SIG-M5 (cell line): ENCODE measurements around the gene ABCA10.

Experiments used
- DNase-seq: peaks from one replicate; lab custom pipeline; 2025; lab: John Stamatoyannopoulos, UW

The ABCA10 gene

DNA sequence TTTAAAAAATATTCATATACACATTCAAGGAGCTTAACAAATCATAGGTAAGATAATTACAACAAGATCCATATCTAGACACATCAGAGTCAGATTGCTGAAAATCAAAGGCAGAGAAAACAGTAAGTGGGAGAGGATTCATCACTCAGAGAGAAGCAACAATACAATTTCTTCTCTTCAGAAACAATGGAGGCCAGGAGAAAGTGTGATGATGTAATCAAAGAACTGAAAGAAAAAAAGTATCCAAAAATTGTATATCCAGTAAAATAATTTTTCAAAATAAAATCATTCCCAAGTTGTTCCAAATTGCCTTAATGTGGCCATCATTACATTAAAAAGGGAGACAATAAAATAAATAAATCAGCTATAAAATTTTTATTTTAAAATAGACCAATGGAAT, 69.2 kb downstream of the ABCA10 start:
- no peak for DNase-seq

DNA sequence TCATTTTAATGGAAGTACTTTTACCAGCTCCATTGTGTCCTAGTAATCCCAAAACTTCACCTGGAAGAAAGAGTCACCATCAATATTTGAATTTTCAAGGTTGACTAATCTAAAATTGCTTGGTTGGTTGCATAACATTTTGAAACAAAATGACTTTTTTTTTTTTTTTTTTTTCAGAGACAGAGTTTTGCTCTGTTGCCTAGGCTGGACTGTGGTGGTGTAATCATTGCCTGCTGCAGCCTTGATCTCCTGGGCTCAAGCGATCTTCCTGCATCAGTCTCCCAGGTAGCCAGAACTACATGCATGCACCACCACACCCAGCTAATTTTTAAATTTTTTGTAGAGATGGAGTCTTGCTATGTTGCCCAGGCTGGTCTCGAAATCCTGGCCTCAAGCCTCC, 74.4 kb downstream of the ABCA10 start:
- no peak for DNase-seq

GRCh38 chr17:69150333-69150732, 78.3 kb downstream of the ABCA10 start:
- DNase-seq = no peak

DNA sequence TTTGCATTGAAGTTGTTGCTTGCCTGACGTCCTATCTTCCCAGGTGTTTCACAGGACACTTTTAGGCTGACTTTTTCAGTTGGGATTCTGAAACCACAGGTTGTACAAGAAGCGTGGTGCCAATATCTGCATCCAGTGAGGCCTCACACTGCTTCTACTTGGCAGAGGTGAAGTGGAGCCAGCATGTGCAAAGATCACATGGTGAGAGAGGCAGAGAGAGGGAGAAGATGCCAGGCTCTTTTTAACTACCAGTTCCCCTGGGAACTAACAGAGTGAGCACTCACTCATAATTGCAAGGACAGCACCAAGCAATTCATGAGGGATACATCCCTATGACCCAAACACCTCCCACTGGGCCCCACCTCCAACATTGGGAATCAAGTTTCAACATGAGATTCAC, 81.2 kb downstream of the ABCA10 start:
- DNase-seq = no peak

DNA sequence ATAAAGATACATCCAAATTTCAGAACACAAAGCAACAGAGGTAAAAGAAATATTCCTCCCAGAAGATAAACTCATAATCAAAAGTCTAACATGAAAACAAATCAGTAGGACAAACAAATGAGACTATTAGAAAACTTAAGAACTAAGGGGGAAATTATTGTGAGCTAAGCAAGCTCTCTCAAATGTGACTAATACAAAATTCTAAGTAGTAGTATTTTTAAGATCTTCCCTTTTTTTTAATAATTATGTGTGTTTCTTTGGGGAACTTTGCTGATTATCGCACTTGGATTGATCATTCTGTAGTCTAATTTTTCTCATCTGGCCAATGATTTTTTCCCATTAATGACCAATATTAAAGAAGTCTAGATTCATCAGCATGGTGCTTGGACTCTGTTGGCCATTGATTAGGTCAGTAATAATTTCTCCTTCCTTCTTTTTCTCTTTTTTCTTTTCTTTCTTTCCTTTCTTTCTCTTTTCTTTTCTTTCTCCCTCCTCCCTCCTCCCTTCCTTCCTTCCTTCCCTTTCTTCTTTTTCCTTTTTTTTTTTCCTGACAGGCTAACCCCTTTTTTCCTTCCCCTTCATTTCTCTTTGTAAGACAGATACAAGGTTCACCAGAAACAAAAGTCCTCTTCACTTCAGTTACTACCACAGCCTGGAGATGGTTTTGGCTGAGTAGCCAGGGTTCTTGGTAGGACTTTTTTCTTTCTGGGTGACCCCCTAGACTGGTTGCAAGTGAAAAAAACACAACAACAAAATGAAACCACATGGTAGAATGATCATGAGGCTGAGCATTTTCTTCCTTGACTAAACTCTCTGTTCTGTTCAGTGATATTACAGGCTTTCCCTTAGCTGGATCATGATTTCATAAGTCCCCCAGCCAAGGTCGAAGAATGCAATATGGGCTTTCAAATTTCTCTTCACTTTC, 84.0 kb downstream of the ABCA10 start:
- DNase-seq = no peak

GRCh38 chr17:69143683-69144231, 84.9 kb downstream of the ABCA10 start:
- DNase-seq = no peak

DNA sequence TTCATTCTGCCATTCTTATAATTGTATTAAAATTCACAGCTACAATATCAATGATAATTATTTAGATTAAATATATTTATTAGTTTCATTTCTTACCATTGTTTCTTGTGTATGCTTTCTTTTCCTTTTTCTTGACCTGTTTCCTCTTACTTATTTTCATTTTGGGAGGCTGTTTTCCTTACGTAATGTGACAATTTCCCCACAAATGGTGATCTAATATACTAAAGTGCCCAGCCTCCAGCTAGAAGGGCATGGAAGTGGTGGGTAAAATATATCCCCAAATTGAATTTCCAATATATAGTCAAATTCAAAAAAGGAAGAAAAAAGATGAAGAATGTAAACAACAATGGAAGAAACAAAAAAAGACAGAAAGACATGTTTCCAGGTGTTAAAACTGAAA, 85.5 kb downstream of the ABCA10 start:
- DNase-seq = no peak

GRCh38 chr17:69142175-69142802, 86.3 kb downstream of the ABCA10 start:
- no peak for DNase-seq

DNA sequence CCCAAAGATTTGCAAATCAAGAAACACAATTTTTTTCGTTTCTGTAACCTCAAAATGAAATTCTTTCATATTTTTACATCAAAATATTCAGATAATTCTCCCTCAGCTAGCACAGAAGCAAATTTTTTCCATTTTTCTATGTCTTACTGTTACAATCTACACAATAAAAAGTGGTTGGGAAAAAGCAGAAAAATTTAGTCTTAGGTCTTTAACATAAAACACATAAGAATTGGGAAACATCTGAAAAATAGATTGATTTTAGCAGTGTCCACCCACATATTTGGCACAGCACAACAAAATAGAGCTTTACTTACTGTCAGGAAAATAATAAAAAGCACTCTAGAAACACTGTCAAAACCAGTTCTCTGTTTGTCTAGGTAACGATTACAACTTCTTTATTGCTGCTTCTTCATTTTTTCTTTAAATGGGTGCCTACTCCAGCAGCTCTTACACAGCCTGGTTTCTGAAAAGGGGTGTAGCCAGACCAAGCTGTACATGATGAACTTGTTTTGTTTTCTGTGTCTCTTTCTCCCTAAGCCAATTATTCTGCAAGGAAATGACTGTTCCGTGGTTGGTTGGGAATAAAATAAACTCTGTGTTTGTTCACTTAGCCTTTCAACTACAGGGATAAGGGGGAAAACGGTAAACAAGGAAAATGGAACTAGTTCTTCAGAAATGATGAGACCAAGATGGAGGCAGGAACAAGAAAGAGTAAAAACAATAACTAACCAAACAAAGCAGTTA, 87.0 kb downstream of the ABCA10 start, which contains the start of gene ABCA6:
Gene ABCA6 (minus strand): TSS at position 465 of the 744 bp plus-strand sequence. CDS start 1,192 bp downstream, outside the sequence.
- no peak for DNase-seq

- no peak for DNase-seq
Measured at GRCh38 chr17:69134112-69134511, 94.5 kb downstream of the ABCA10 start.

GRCh38 chr17:69130627-69131296, 97.9 kb downstream of the ABCA10 start:
- DNase-seq = no peak

DNA sequence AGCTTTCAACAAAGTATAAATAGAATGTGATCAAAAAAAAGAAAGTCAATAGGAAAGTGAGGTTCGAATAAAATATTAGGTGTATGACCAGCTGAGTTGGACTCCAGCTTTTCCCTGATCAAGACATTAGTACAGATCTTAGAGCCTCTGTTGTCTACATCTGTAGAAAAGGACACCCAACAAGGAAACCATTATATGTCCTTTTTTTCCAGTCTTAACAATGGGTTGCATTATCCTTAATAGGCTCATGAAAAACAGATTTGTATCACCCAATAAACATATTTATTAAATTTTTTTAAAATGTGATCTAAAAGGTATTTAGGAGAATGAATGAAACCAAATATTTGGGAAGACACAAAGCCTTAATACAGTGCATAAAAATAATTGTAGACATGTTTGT, 105.0 kb downstream of the ABCA10 start:
- DNase-seq = no peak

GRCh38 chr17:69122065-69122464, 106.6 kb downstream of the ABCA10 start:
- DNase-seq = no peak

DNA sequence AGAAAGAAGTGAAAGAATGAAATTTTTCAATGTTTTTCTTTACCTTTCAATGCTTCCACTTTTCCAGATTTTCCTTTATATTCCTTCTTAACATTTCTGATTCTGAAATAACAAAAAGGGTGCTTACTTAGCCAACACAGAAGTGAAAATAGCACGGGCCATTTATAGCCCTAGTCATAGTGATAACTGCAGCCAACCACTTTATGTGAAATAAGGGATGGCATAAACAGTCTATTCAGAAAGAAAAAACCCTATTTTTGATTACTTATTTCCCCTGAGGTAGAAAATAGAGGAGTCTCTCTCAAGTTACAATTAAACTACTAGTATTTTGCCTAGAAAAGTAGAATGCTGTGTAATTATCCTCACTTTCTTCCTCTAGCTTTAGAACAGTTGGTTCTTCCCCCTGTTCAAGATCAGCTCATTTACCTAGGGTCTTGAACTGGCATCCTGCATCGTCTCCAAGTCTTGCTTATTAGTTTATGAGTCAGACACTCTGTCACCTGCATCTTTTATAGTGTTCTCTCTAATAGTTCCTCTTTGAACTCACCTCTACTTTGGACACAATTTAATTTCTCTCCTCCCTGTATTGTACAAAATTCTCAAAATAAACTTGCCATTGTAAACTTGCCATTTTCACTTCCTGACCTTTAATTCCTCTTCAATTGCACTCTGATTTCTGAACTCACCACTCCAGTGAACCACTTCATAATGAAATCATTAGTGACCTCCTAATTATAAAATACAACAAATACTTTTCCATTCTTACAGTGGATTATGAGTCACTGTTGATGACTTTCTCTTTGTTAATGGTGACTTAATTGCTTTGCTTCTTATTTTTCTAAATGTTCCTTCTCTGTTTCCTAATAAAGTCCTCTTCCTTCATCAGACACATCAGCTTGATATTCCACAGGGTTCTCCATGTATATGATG, 110.5 kb downstream of the ABCA10 start:
- DNase-seq = no peak

DNA sequence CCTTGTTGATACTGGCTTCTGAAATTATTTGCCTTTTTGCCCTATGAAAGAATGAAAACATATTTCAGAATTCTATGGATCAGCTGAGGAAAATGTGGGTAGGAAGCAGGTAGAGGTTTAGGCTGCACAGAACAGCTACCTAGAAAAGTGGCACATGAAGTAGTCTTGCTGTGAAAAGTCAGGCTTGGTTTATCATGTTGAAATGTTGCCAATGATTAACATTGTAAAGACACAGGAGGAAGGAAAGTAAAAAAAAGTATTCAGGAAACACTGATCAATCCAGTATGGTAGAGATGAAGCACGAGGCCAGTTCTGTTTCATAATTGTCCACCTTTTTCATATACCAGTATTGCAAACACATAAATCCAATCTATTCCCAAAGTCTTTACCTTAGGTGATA, 116.8 kb downstream of the ABCA10 start:
- DNase-seq = no peak

- DNase-seq = no peak
Measured at GRCh38 chr17:69105907-69106730, 122.5 kb downstream of the ABCA10 start.

DNA sequence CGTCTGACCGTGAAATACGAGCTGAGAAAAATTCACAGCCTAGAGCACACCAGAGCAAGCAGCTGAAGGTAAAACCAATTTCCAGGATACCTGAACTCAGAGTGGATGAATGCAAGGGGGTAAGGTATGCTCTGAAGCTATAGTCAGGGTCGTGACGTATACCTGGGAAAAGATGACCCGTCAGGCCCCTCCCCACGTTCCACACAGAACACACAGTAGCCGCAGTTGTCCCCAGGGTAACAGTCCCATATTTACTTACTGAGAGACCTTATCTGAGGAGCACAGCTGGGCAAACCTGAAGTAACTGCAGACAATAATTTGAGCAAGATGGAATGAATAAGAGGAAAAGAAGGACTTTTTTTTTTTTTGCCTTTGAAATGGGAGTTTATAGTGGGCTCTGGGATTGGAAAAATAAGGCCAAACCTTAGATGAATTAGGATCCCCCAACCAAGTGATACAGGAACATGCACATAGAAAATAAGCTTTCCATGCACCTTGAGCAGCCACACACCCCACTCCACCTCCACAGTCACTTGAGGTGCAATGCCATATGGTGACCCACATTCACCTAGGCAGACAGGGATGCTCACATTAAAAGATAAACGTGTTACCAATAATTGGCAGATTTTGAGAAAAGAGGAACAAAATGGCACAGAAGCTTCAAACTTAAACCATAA, 124.9 kb downstream of the ABCA10 start:
- DNase-seq = no peak

DNA sequence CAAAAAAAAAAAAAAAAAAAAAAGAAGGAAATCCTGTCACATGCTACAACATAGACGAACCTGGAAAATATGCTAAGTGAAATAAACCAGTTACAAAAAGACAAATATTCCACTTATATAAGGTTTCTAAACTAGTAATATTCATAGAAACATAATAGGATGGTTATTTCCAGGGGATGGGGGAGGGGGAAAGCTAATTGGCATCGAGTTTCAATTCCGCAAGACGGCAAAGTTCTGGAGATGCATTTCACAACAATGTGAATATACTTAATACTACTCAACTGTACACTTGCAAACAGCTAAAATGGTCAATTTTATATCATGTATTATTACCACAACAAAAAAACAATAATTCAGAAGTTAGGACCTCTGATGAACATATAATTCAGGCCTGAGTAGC, 130.0 kb downstream of the ABCA10 start:
- DNase-seq = no peak
